RWPE1 (cell line): Measurements from ENCODE around the gene FAR2.
"Not testable (repeated sequence)": the region's sequence is repeated elsewhere in the genome, so short reads cannot be mapped to it uniquely, and the experiment has no call there.

ENCODE experiments used
- CTCF ChIA-PET: fragments of 350-600 bp; sonication (Branson Sonifier 250); formaldehyde crosslinking; extraction: SDS; loops from one replicate; lab custom pipeline; 2021; lab: Yijun Ruan, JAX
- POLR2A ChIA-PET: fragments of 400-600 bp; formaldehyde crosslinking; extraction: SDS; loops from one replicate; lab custom pipeline; 2020; ENCODE audit warnings: antibody characterized with exemption; ENCODE audit not compliant: low non-redundant PET; lab: Yijun Ruan, JAX
- DNase-seq: peaks from one replicate; pipeline ENCODE4 v3.0.0; 2012; ENCODE audit warnings: low spot score
- H3K27ac ChIP-seq: fragments of 450-650 bp; 2 replicates; pipeline ENCODE4 v1.5.1; 2017
- TF ChIP-seq, protein P1 (sequence below): fragments of 450-650 bp; conservative IDR thresholded peaks from 2 replicates; pipeline ENCODE4 v1.5.1; 2017; ENCODE audit warnings: low read depth, mild to moderate bottlenecking

FAR2 gene

DNA sequence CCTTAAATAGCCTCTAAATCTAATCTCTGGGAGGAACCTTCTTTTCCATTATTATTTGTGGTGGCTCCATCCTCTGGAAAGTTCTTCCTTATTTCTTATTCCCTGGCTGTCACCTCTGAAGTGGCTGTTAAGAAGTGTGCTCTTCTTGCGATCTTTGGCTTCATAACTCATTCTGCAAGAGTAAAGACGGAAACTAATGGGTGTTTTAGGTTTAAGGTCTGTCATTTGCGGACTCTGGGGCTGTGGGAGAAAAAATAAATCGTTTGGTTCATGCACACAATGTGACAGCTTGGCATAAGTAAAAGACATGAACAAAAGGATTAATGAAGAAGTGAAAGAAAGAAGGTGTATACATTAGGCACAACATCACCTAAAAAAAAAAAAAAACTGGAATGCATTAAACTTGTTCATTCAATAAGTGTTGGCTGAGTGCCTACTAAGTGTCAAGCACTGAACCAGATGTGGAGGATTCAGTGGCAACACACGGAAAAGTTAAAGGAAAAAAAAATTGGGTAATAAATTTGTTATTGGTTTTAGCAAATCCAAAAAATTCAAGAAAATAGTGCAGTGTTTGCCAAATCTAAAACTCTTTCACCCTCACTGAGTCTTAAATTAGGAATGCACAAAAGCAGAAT lies 132.4 kb downstream of the FAR2 start:
- CTCF ChIA-PET, result no interaction called here
- TF ChIP-seq, protein P1, sequence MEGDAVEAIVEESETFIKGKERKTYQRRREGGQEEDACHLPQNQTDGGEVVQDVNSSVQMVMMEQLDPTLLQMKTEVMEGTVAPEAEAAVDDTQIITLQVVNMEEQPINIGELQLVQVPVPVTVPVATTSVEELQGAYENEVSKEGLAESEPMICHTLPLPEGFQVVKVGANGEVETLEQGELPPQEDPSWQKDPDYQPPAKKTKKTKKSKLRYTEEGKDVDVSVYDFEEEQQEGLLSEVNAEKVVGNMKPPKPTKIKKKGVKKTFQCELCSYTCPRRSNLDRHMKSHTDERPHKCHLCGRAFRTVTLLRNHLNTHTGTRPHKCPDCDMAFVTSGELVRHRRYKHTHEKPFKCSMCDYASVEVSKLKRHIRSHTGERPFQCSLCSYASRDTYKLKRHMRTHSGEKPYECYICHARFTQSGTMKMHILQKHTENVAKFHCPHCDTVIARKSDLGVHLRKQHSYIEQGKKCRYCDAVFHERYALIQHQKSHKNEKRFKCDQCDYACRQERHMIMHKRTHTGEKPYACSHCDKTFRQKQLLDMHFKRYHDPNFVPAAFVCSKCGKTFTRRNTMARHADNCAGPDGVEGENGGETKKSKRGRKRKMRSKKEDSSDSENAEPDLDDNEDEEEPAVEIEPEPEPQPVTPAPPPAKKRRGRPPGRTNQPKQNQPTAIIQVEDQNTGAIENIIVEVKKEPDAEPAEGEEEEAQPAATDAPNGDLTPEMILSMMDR, result no peak

DNA sequence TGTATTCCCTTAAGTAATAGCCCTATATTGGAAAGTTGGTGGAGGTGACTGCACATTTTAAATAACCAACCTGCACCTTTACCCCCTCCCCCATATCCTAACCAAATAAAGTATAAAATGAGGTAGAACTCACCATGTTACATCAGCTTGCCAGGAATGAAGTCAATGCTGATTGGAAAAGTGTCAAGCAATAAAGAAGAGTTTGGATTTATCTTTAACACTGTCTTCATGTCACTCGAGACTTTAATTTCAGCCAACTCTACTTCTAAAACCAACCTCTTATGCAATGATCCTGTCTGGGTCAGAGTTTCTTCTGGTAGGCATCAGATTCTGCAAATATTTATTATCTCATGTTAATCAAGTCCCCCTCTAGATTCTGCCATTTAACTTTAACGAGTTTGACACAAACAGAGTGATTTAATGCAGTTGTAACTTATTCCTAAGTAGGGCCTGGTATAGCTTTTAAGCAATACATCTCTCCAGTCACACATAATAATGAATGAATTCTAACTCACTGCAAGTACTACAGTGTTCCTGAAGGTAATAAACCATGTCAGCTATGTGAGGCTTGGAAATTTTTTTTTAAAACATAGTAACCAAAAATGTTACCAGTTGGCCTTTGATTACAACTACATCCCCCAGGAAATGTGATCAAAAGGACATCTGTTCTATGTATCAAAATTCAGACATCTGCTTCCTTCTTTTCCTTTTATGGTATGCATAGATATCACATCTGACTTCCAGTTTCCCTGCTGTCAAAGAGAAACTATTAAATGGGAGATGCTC lies 133.1 kb downstream of the FAR2 start:
- CTCF ChIA-PET, result interaction anchor here (0.7 kb wide), 1 partner anchor 1626 kb away, joined by 4 read pairs; no protein-coding TSS in a partner anchor
- H3K27ac ChIP-seq, result no peak overlapping the region
- no peak for DNase-seq
- TF ChIP-seq, protein P1, result no peak
- POLR2A ChIA-PET, result no interaction called here

More for the DNA sequence above, 132.4 kb downstream of the FAR2 start:
- no peak for DNase-seq
- POLR2A ChIA-PET, result no interaction called here
- no peak overlapping the region for H3K27ac ChIP-seq

DNA sequence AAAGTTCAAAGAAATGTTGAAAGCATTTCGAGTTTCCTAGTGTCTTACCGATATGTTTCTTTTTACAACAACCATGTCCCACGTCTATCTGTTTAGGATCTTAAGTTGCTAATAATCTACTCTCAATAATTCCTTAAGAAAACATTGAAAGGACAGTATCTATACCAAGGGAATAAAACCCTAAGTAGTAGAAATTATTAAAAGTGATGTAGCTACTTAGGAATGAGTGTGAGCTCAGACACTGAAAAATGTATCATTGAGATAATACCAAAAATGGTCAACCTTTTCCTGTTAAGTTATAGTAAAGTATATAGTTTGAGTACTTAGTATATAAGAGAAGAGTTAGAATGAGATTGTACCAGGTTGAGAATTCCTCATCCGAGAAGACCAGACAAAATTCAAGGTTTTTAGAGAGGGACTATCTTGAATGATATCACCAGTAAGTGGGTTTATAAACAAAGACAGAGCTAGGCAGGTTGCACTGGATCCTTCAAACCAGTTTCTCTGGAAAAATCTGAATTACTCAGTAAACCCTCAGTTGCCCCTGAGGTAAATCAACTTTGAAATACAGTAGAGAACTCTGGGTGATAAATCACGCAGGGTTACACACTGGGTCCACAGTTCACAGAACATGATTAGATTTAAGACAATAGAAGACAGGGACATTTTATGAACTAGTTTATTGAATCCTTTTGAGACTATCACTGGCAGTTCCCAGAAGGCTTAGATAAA lies 135.1 kb downstream of the FAR2 start:
- ChIA-PET POLR2A (no interaction called here), CTCF (no interaction called here)
- H3K27ac ChIP-seq, result no peak overlapping the region
- DNase-seq, result no peak
- TF ChIP-seq, protein P1, result no peak

DNA sequence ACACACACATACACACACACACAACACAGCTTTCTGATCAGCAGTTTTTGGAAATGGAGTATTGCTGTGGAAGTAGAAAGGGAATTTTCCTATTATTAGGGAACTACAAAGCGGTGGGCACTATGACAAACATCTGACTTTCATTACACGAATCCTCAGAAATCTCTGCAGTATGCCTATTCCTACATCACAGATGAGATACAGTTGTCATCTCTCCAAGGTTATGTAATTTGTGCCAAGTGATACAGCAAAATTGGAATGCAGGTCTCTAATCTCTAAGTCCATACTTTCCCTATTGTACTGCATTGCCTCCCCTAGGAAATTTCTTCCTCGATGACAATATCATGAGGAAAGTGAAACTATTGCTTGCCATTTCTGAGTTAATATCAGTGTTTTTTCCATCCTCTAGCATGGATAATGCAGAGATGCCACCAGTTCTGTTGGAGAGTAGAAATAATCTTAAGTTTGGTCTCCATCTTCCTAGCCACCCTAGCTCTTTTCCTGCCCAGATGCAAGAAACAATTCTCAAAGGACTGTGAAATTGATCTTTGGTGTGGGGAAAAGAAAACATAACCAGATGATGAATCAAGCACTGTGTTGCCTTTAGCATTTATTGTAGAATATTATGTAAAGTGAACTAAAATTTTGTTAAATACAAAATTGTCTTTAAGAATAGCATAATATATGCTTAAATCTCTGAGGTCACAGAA lies 137.2 kb downstream of the FAR2 start:
- ChIA-PET CTCF (interaction anchor here (0.6 kb wide), 1 partner anchor 1370 kb away, joined by 3 read pairs; no protein-coding TSS in a partner anchor), POLR2A (no interaction called here)
- TF ChIP-seq, protein P1, result no peak
- no peak for DNase-seq
- no peak overlapping the region for H3K27ac ChIP-seq

DNA sequence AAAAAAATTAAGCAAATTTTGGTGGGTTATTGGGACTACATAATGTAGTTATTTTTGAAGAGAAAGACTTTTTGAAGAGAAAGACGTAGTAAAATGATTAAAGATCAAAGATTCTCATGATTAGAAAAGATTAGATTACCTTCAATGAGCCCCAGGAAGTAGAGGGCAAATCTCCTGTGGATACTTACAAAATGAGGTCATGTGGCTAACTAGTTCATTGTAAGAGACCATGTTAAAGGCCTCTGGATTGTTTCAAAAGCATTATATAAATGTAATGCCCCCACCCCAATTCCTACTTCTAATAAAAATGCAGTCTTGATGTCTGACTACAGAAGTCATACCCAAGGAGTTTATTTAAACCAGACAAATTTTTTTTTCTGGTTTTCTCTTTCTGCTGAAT lies 138.5 kb downstream of the FAR2 start:
- TF ChIP-seq, protein P1, result no peak
- H3K27ac ChIP-seq, result no peak overlapping the region
- no peak for DNase-seq
- ChIA-PET CTCF (no interaction called here), POLR2A (no interaction called here)

DNA sequence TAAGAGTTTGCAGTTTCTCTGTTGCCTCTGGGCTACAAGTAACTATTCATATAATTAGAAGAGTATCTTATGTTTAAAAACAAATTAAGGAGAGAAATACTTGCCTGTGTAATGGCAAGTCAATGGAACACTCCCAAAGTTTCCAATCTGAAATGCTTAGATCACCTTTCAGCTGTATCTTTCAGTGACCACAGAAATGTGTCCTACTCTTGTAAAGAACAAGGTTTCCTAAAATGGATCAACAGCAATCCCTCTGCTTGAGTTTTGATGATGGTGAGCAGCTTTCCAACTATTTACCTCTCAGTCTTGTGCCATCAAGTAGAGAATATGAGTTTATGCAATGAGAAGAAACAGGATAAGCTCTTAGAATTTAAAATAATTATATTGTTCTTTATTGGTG lies 139.0 kb downstream of the FAR2 start:
- ChIA-PET CTCF (no interaction called here), POLR2A (no interaction called here)
- TF ChIP-seq, protein P1, result no peak
- no peak for DNase-seq
- H3K27ac ChIP-seq, result no peak overlapping the region

DNA sequence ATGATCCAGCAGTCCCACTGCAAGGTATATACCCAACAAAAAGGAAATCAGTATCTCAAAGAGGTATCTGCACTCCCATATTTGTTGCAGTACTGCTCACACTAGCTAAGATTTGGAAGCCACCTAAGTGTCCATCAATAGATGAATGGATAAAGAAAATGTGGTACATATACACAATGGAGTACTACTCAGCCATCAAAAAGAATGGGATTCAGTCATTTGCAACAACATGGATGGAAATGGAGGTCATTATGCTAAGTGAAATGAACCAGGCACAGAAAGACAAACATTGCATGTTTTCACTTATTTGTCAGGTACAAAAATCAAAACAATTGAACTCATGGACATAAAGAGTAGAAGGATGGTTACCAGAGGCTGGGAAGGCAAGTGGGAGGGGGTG lies 141.4 kb downstream of the FAR2 start:
- CTCF ChIA-PET, H3K27ac ChIP-seq, DNase-seq, POLR2A ChIA-PET: not testable (repeated sequence)
